WERI-Rb-1 (cell line): ENCODE results near the gene BCL7B.
"Not testable (repeated sequence)": the region's sequence is repeated elsewhere in the genome, so short reads cannot be mapped to it uniquely, and the experiment has no call there.

Experiments
- DNase-seq: peaks from one replicate; pipeline ENCODE4 v3.0.0-alpha.2; 2020
- H3K27ac ChIP-seq: fragments of 250-450 bp; sonication (Bioruptor Pico); 2 replicates; pipeline ENCODE4 v1.5.1; 2020; ENCODE audit warnings: mild to moderate bottlenecking, moderate library complexity
- H3K27me3 ChIP-seq: fragments of 250-450 bp; sonication (Bioruptor Pico); 2 replicates; pipeline ENCODE4 v1.5.1; 2021; ENCODE audit warnings: mild to moderate bottlenecking, low read depth, moderate library complexity; ENCODE audit not compliant: insufficient read depth, severe bottlenecking
- H3K36me3 ChIP-seq: fragments of 250-450 bp; sonication (Bioruptor Pico); 2 replicates; pipeline ENCODE4 v1.5.1; 2020; ENCODE audit warnings: mild to moderate bottlenecking, moderate library complexity
- H3K4me3 ChIP-seq: 2 replicates; pipeline ENCODE4 v1.5.1; 2011; ENCODE audit warnings: low read depth, mild to moderate bottlenecking, control low read depth, low read length
- H3K9me3 ChIP-seq: fragments of 250-450 bp; sonication (Bioruptor Pico); 2 replicates; pipeline ENCODE4 v1.5.1; 2021; ENCODE audit warnings: mild to moderate bottlenecking, moderate library complexity; ENCODE audit not compliant: severe bottlenecking
- TF ChIP-seq, protein P1 (sequence below): IDR thresholded peaks from 2 replicates; pipeline ENCODE4 v1.5.1; 2011; ENCODE audit warnings: low read depth, mild to moderate bottlenecking, control low read depth, inconsistent platforms, low read length

Gene BCL7B

DNA sequence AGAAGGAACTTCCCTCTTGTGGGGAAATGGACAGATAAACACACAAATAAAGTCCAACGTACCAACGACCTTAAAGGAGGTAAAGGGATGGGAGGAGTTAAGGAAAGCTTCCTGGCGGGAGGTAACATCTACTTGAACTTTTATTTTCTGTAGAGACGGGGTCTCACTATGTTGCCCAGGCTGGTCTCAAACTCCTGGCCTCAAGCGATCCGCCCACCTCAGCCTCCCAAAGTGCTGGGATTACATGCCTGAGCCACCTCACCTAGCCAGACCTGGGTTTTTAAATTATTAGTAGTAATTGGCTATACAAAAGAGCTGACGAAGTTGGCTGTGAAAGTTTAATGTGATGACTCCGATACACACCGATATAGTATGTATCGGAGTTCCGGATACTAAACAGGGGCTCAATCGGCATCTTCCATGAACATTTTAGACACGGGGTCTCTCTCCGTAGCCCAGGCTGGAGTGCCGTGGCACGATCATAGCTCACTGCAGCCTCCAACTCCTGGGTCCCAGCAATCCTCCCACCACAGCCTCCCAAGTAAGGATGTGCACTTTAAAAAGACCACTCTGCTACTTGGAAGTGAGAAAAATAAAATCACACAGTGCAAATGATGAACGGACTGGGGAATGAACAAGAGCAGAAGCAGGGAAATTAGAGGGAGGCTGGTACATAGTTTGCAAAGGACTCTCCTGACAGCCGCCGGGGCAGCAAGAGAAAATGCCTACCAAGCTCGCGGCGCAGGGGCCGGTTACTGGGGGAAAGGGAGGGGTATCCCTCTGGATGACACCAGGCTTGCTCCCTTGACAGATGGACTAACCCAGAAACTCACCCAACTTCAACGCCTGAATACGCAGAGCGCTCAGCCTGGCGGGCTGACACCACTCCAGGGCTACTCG lies 1.0 kb downstream of the BCL7B start:
- Histone ChIP-seq H3K36me3 (peaks cover 41% of the 10 kb centered on the region), H3K27ac (peak overlapping the region; percentile 99), H3K4me3 (peak overlapping the region; percentile 77), H3K27me3 (no peaks in the 10 kb centered on the region), H3K9me3 (no peaks in the 10 kb centered on the region)
- TF ChIP-seq, protein P1, sequence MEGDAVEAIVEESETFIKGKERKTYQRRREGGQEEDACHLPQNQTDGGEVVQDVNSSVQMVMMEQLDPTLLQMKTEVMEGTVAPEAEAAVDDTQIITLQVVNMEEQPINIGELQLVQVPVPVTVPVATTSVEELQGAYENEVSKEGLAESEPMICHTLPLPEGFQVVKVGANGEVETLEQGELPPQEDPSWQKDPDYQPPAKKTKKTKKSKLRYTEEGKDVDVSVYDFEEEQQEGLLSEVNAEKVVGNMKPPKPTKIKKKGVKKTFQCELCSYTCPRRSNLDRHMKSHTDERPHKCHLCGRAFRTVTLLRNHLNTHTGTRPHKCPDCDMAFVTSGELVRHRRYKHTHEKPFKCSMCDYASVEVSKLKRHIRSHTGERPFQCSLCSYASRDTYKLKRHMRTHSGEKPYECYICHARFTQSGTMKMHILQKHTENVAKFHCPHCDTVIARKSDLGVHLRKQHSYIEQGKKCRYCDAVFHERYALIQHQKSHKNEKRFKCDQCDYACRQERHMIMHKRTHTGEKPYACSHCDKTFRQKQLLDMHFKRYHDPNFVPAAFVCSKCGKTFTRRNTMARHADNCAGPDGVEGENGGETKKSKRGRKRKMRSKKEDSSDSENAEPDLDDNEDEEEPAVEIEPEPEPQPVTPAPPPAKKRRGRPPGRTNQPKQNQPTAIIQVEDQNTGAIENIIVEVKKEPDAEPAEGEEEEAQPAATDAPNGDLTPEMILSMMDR = no peak
- no peak for DNase-seq

- Histone ChIP-seq H3K9me3 (no peaks in the 10 kb centered on the region), H3K4me3 (no peak overlapping the region), H3K36me3 (peaks cover 49% of the 10 kb centered on the region), H3K27me3 (no peaks in the 10 kb centered on the region), H3K27ac (no peak overlapping the region)
- DNase-seq = no peak
- TF ChIP-seq, protein P1 = no peak
These were observed 2.0 kb downstream of the BCL7B start for GRCh38 chr7:73555411-73555982.

DNA sequence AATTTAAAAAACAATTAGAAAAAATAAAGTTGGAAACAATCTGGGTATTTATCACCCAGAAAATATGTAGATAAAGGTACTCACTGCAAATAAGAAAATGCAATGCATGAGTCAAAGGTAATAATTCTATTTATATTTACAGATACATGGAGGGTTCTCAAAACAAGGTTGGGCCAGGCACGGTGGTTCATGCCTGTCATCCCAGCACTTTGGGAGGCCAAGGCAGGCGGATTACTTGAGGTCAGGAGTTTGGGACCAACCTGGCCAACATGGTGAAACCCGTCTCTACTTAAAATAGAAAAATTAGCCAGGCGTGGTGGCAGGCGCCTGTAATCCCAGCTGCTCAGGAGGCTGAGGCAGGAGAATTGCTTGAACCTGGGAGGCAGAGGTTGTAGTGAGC lies 7.4 kb downstream of the BCL7B start:
- not testable (repeated sequence) for H3K9me3 ChIP-seq, H3K27me3 ChIP-seq, H3K4me3 ChIP-seq, DNase-seq, H3K27ac ChIP-seq
- peaks cover 83% of the 10 kb centered on the region for H3K36me3 ChIP-seq

DNA sequence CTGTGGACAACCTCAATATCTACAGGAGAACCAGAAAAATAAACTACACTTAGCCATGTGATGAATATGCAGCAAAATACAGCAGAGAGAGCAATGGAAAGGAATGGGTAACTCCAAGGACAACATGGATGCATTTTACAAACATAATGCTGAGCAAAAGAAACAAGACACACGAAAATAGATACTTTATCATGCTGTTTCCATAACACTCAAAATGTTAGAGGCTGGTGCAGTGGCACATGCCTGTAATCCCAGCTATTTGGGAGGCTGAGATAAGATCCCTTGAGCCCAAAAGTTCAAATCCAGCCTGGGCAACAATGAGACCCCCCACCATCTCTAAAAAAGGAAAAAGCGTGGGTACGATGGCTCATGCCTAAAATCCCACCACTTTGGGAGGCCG lies 8.3 kb downstream of the BCL7B start:
- TF ChIP-seq, protein P1 = no peak
- Histone ChIP-seq H3K27ac (no peak overlapping the region), H3K4me3 (no peak overlapping the region), H3K36me3 (peaks cover 77% of the 10 kb centered on the region), H3K9me3 (no peaks in the 10 kb centered on the region), H3K27me3 (no peaks in the 10 kb centered on the region)
- no peak for DNase-seq

DNA sequence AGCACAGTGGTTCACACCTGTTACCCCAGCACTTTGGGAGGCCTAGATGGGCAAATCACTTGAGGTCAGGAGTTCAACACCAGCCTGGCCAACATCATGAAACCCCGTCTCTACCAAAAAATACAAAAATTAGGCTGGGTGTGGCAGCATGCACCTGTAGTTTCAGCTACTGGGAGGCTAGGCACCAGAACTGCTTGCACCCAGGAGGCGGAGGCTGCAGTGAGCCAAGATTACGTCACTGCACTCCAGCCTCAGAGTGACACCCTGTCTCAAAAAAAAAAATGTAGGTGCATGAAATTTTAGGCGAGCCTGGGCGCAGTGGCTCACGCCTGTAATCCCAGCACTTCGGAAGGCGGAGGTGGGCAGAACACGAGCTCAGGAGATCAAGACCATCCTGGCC lies 9.6 kb downstream of the BCL7B start:
- no peaks in the 10 kb centered on the region for H3K27me3 ChIP-seq
- TF ChIP-seq, protein P1 = no peak
- H3K27ac ChIP-seq = no peak overlapping the region
- H3K36me3 ChIP-seq = peaks cover 79% of the 10 kb centered on the region
- H3K9me3 ChIP-seq = no peaks in the 10 kb centered on the region
- DNase-seq = no peak
- H3K4me3 ChIP-seq = no peak overlapping the region

GRCh38 chr7:73544678-73545077 lies 12.8 kb downstream of the BCL7B start:
- Histone ChIP-seq H3K4me3 (no peak overlapping the region), H3K27ac (no peak overlapping the region), H3K27me3 (no peaks in the 10 kb centered on the region), H3K36me3 (peaks cover 80% of the 10 kb centered on the region), H3K9me3 (no peaks in the 10 kb centered on the region)
- TF ChIP-seq, protein P1 = no peak
- no peak for DNase-seq
